Neutrophil (primary cell): ENCODE data around the gene CAPN10.
A peak's percentile ranks its signal among the peaks of the same experiment; 100 is the strongest.

Experiments
- H3K27ac ChIP-seq: fragments of 200-600 bp; sonication (generic); 2 replicates; pipeline ENCODE4 v1.5.1; 2016; ENCODE audit warnings: mild to moderate bottlenecking, moderate library complexity
- H3K27me3 ChIP-seq: fragments of 200-600 bp; sonication (generic); 2 replicates; pipeline ENCODE4 v1.6.0; 2016; ENCODE audit warnings: mild to moderate bottlenecking
- H3K36me3 ChIP-seq: fragments of 200-600 bp; sonication (generic); 2 replicates; pipeline ENCODE4 v1.5.1; 2017
- H3K4me1 ChIP-seq, 2 experiments: fragments of 200-600 bp in 1 of 2; sonication (generic) in 1 of 2; 1 replicate in 1 of 2; 2 replicates in 1 of 2; pipeline versions ENCODE4 v1.5.1 to v1.6.1; 2013 to 2016; ENCODE audit warnings: low read depth in 1 of 2, low read length in 1 of 2, mild to moderate bottlenecking in 1 of 2, moderate library complexity in 1 of 2; ENCODE audit not compliant: control insufficient read depth in 1 of 2, insufficient read depth in 1 of 2
- H3K4me3 ChIP-seq, 2 experiments: fragments of 200-600 bp in 1 of 2; sonication (generic) in 1 of 2; 1 replicate in 1 of 2; 2 replicates in 1 of 2; pipeline ENCODE4 v1.5.1; 2013 to 2016; ENCODE audit warnings: low read depth in 1 of 2, low read length in 1 of 2, mild to moderate bottlenecking in 1 of 2, moderate library complexity in 1 of 2
- H3K9me3 ChIP-seq: fragments of 200-600 bp; sonication (generic); 2 replicates; pipeline ENCODE4 v1.5.1; 2016
- TF ChIP-seq, protein P1 (sequence below): fragments of 200-600 bp; sonication (generic); IDR thresholded peaks from 2 replicates; pipeline ENCODE4 v1.5.1; 2016; ENCODE audit warnings: antibody characterized with exemption

Gene CAPN10

DNA sequence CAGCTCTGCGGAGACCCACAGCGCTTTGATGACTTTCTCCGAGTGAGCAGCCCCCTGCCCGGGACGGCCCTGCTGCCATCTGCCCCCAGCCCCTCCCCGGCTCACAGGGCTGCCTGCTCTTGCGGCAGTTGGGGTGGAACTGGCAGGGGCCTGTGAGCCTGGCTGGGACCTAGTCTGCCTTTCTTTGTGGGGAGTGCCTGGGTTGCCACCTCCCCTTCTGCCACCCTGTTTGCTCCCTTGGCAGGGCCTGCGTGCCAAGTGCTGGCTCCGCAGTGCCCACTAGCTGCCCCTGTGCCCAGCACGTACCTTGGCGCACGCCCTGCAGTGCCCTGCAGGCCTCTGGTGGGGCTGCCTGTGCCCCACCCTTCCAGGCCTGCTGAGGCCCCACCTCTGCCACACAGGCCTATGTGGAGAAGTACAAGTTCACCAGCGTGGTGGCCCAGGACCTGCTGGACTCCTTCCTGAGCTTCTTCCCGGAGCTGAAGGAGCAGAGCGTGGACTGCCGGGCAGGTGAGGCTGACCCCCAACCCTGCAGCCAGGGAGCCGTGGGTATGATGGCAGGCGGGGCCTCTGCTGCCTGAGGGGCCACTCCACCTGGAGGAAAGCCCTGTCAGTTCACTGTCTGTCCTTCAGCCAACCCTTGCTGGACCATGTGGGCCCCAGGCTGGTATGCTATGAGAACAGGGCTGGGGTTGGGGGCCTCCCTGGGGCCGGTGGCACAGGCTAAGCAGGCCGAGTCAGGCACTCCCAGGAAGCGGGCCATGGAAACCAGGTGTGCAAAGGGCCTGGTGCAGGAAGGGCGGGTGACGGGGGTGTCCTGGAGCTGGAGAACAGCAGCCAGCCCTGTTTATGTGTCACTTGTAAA lies 11.2 kb upstream of the CAPN10 start:
- Histone ChIP-seq H3K27me3 (no peaks in the 10 kb centered on the region), H3K27ac (no peak overlapping the region), H3K4me3 (no peak overlapping the region)

DNA sequence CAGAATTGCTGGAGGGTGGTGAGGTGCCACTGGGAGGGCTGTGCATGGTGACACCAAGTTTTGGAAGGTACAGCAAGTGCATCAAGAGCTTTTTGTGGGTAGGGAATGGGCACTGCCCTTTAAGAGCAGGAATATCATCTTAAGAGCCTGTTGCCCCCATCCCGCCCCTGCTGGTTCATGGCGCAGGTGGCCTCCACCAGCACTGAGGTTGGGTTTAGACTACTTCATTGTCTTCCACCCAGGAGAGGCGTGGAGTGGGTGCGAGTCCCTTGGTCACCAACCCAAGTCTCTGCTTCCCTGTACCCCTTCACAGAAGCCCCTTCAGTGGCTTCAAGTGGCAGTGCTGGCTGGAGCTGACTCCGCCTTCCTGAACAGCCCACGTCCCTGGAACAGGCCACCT lies 10.5 kb upstream of the CAPN10 start:
- TF ChIP-seq, protein P1, sequence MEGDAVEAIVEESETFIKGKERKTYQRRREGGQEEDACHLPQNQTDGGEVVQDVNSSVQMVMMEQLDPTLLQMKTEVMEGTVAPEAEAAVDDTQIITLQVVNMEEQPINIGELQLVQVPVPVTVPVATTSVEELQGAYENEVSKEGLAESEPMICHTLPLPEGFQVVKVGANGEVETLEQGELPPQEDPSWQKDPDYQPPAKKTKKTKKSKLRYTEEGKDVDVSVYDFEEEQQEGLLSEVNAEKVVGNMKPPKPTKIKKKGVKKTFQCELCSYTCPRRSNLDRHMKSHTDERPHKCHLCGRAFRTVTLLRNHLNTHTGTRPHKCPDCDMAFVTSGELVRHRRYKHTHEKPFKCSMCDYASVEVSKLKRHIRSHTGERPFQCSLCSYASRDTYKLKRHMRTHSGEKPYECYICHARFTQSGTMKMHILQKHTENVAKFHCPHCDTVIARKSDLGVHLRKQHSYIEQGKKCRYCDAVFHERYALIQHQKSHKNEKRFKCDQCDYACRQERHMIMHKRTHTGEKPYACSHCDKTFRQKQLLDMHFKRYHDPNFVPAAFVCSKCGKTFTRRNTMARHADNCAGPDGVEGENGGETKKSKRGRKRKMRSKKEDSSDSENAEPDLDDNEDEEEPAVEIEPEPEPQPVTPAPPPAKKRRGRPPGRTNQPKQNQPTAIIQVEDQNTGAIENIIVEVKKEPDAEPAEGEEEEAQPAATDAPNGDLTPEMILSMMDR = no peak
- no peaks in the 10 kb centered on the region for H3K27me3 ChIP-seq
- H3K9me3 ChIP-seq = no peaks in the 10 kb centered on the region
- peaks cover 35 to 41% of the 10 kb centered on the region in 2 experiments for H3K4me1 ChIP-seq
- no peak overlapping the region for H3K27ac ChIP-seq
- no peak overlapping the region for H3K4me3 ChIP-seq
- peaks cover 80% of the 10 kb centered on the region for H3K36me3 ChIP-seq

More for the DNA sequence above, 11.2 kb upstream of the CAPN10 start:
- no peaks in the 10 kb centered on the region for H3K9me3 ChIP-seq
- peaks cover 35 to 41% of the 10 kb centered on the region in 2 experiments for H3K4me1 ChIP-seq
- peaks cover 87% of the 10 kb centered on the region for H3K36me3 ChIP-seq
- TF ChIP-seq, protein P1 = no peak

DNA sequence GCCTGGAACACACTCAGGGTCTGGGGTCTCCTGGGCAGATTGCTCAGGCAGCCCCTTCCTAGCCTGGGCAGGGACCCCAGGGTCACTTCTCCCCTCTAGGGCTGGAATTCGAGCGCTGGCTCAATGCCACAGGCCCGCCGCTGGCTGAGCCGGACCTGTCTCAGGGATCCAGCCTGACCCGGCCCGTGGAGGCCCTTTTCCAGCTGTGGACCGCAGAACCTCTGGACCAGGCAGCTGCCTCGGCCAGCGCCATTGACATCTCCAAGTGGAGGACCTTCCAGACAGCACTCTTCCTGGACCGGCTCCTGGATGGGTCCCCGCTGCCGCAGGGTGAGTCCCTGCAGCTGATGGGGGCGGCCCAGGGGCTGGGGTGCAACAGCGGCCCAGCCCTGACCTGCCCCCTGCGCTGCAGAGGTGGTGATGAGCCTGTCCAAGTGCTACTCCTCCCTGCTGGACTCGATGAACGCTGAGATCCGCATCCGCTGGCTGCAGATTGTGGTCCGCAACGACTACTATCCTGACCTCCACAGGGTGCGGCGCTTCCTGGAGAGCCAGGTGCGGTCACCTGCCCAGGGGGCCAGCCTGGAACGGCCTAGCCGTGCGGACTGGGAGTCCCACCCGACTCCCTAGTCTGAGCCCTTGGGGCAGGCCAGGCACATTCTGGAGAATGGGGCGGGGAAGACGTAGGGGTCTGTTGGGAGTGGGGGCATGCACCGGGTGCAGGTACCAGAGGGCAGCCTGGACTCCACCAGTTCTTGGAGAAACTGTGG lies 9.9 kb upstream of the CAPN10 start:
- TF ChIP-seq, protein P1 = no peak
- peaks cover 74% of the 10 kb centered on the region for H3K36me3 ChIP-seq
- no peaks in the 10 kb centered on the region for H3K9me3 ChIP-seq
- no peak overlapping the region for H3K27ac ChIP-seq
- no peak overlapping the region for H3K4me3 ChIP-seq
- peaks cover 32 to 39% of the 10 kb centered on the region in 2 experiments for H3K4me1 ChIP-seq
- no peaks in the 10 kb centered on the region for H3K27me3 ChIP-seq

DNA sequence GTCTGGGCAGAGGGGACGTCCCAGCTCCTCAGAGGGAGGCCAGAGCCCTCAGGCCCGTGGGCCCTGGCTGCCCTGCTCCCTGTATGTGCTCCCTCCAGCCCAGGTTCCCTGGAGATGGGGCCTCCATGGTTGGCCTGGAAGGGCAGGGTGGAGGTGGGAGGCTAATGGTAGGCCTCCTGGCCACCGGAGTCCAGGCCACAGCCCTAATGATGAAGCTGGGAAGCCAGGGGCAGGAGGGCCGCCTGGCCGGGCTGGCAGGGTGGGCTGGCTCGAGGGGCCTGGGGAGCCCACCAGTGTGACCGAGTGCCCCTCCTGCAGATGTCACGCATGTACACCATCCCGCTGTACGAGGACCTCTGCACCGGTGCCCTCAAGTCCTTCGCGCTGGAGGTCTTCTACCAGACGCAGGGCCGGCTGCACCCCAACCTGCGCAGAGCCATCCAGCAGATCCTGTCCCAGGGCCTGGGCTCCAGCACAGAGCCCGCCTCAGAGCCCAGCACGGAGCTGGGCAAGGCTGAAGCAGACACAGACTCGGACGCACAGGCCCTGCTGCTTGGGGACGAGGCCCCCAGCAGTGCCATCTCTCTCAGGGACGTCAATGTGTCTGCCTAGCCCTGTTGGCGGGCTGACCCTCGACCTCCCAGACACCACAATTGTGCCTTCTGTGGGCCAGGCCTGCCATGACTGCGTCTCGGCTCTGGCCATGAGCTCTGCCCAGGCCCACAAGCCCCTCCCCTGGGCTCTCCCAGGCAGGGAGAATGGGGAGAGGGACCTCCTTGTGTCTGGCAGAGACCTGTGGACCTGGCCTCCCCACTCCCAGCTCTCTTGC lies 9.0 kb upstream of the CAPN10 start:
- no peaks in the 10 kb centered on the region for H3K27me3 ChIP-seq
- peaks cover 32 to 36% of the 10 kb centered on the region in 2 experiments for H3K4me1 ChIP-seq
- H3K9me3 ChIP-seq = no peaks in the 10 kb centered on the region
- TF ChIP-seq, protein P1 = no peak
- H3K4me3 ChIP-seq = no peak overlapping the region
- peak overlapping the region; percentile 86 for H3K27ac ChIP-seq
- peaks cover 66% of the 10 kb centered on the region for H3K36me3 ChIP-seq

DNA sequence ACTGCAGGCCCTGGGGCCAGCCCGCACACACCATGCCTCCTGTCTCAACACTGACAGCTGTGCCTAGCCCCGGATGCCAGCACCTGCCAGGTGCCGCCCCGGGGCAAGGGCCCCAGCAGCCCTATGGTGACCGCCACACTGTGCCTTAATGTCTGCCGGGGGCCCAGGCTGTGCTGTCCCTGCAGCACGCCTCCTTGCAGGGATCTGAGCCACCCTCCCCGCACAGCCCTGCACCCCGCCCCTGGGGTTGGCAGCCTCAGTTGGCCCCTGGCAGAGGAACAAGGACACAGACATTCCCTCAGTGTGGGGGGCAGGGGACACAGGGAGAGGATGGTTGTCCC lies 8.5 kb upstream of the CAPN10 start:
- Histone ChIP-seq H3K27ac (peak overlapping the region; percentile 86), H3K4me3 (no peak overlapping the region), H3K9me3 (no peaks in the 10 kb centered on the region), H3K4me1 (peaks cover 32 to 36% of the 10 kb centered on the region in 2 experiments), H3K27me3 (no peaks in the 10 kb centered on the region), H3K36me3 (peaks cover 60% of the 10 kb centered on the region)
- TF ChIP-seq, protein P1 = no peak
